T-cell (primary cell): ENCODE data around the gene PEAK1. TPM values are rescaled to one million over a fixed set of nuclear protein-coding genes. Genes with fewer than 3 reads are reported as not detected.

Experiments used
- ATAC-seq, 4 experiments: fragments of 200-7000 bp in 3 of 4; fragments of 150-1000 bp in 1 of 4; cut with Tn5 transposase; replicated peaks in 1 of 4; 1 replicate in 3 of 4; 2 replicates in 1 of 4; pipeline ENCODE4 v1.10.0; 2021; ENCODE audit warnings: moderate library complexity in 3 of 4, mild to moderate bottlenecking in 2 of 4, moderate number of reproducible peaks in 1 of 4
- CTCF ChIA-PET, 2 donors: fragments of 300-600 bp; sonication (Branson Sonifier 250); formaldehyde crosslinking; loops; one replicate each; lab custom pipeline; 2022; ENCODE audit warnings: antibody characterized with exemption in 2 of 2; lab: Charles Lee
- POLR2A ChIA-PET, 2 donors: fragments of 300-600 bp; sonication (Branson Sonifier 250); formaldehyde crosslinking; loops; one replicate each; lab custom pipeline; 2022; ENCODE audit warnings: antibody characterized with exemption in 2 of 2; lab: Charles Lee
- DNase-seq, 35 experiments: peaks; one replicate each; pipeline versions ENCODE4 v3.0.0 to v3.0.0-alpha.2; 2013 to 2023
- H3K27ac ChIP-seq: one replicate; pipeline ENCODE4 v1.5.1; 2013; ENCODE audit warnings: low read length
- H3K27me3 ChIP-seq, 2 experiments: replicated peaks in 1 of 2; 1 replicate in 1 of 2; 2 replicates in 1 of 2; pipeline versions ENCODE4 v1.6.1 to v1.7.0; 2013; ENCODE audit warnings: low read length in 1 of 2, mixed read lengths in 1 of 2; ENCODE audit not compliant: control insufficient read depth in 2 of 2, insufficient read depth in 2 of 2; ENCODE audit errors: extremely low read depth in 1 of 2
- H3K36me3 ChIP-seq, 2 donors: 1 replicate in 1 of 2; 2 replicates in 1 of 2; pipeline versions ENCODE4 v1.6.1 to v1.7.0; 2013; ENCODE audit warnings: low read length in 1 of 2; ENCODE audit not compliant: control insufficient read depth in 2 of 2, insufficient read depth in 1 of 2; ENCODE audit errors: extremely low read depth in 1 of 2
- H3K4me1 ChIP-seq, 2 experiments: 1 replicate in 1 of 2; 2 replicates in 1 of 2; pipeline versions ENCODE4 v1.6.1 to v1.7.0; 2013; ENCODE audit warnings: low read length in 2 of 2, mixed read lengths in 1 of 2; ENCODE audit not compliant: insufficient read depth in 2 of 2, control insufficient read depth in 1 of 2; ENCODE audit errors: extremely low read depth in 1 of 2
- H3K4me3 ChIP-seq, 2 donors: 1 replicate in 1 of 2; 2 replicates in 1 of 2; pipeline versions ENCODE4 v1.5.1 to v1.7.0; 2013; ENCODE audit warnings: mild to moderate bottlenecking in 2 of 2, low read length in 1 of 2, moderate library complexity in 1 of 2; ENCODE audit not compliant: control insufficient read depth in 1 of 2; ENCODE audit errors: extremely low read depth in 1 of 2
- H3K9me3 ChIP-seq: 2 replicates; pipeline ENCODE4 v1.7.0; 2013
- H3K27ac Mint-ChIP-seq, 2 donors: one replicate each; pipeline ENCODE4 v1.8.0; 2020 to 2021; ENCODE audit warnings: mild to moderate bottlenecking in 2 of 2, mixed read lengths in 2 of 2
- H3K27me3 Mint-ChIP-seq, 2 donors: one replicate each; pipeline ENCODE4 v1.8.0; 2021 to 2022; ENCODE audit warnings: mixed read lengths in 2 of 2
- H3K36me3 Mint-ChIP-seq: one replicate; pipeline ENCODE4 v1.8.0; 2021; ENCODE audit warnings: mixed read lengths
- H3K4me1 Mint-ChIP-seq, 3 donors: one replicate each; pipeline ENCODE4 v1.8.0; 2020 to 2022; ENCODE audit warnings: mixed read lengths in 3 of 3, mild to moderate bottlenecking in 1 of 3
- H3K4me3 Mint-ChIP-seq, 3 donors: one replicate each; pipeline ENCODE4 v1.8.0; 2020 to 2022; ENCODE audit warnings: mild to moderate bottlenecking in 3 of 3, mixed read lengths in 3 of 3, moderate library complexity in 3 of 3
- H3K9me3 Mint-ChIP-seq, 3 donors: one replicate each; pipeline ENCODE4 v1.8.0; 2020 to 2022; ENCODE audit warnings: mixed read lengths in 3 of 3
- WGBS: methylation state at CpG from one replicate; pipeline ENCODE4 v1.1.5; 2013; ENCODE audit warnings: missing lambda C conversion rate; ENCODE audit not compliant: insufficient coverage; 5-methylcytosine and 5-hydroxymethylcytosine counted together
- total RNA-seq, 35 experiments: library from RNA in 6 of 35; stranded (reverse) in 6 of 35; fragments of 120-200 nt in 1 of 35; gene quantifications; one replicate each; pipeline versions ENCODE4 v1.2.1 to v1.2.4 and lab custom pipeline; 2013 to 2026

The PEAK1 gene
- total RNA-seq, 5 donors from 2014 or later (not counting 1 experiment from before 2014, with no cell fraction given): 9.4 to 17.7 (median 10.9) TPM

DNA sequence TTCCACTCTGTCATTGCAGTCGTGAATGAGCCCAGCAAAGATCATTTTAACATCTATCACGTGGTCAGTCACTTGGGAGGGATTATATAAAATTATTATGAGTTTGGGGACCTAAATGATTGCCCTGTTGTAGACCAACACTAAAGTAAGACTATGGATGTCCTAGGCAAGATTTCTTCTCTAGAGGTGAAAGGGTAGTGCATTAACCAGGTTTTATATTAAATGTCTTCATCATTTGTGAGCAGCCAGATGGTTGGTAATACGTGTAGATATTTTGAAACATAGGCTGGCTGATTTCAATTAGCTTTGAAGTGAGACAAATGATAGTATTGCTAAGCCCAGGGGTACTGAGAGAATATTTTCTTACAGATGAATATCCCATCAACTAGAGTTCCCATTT lies 198.7 kb downstream of the PEAK1 start:
- POLR2A ChIA-PET: no interaction called here
- DNase-seq: no peak
- peaks cover 8% of the 10 kb centered on the region for H3K36me3 Mint-ChIP-seq

GRCh38 chr15:77219841-77220240 lies 200.1 kb downstream of the PEAK1 start:
- WGBS: 100% methylated on average over 1 of the region's 1 CpG
- H3K4me1 Mint-ChIP-seq: peaks cover 7 to 8% (median 7%) of the 10 kb centered on the region in 3 donors
- POLR2A ChIA-PET: interaction anchor here in 1 of 2 donors (0.6 kb wide), 1 partner anchor 247 kb away, joined by 7 read pairs; no protein-coding TSS in a partner anchor
- ATAC-seq (no peak), DNase-seq (no peak)
- H3K27ac Mint-ChIP-seq: no peak overlapping the region
- H3K4me3 ChIP-seq: no peak overlapping the region
- H3K36me3 ChIP-seq: no peaks in the 10 kb centered on the region
- no peak overlapping the region for H3K4me3 Mint-ChIP-seq
- no peaks in the 10 kb centered on the region for H3K27me3 Mint-ChIP-seq
- no peak overlapping the region for H3K27ac ChIP-seq
- H3K9me3 ChIP-seq: no peaks in the 10 kb centered on the region
- H3K4me1 ChIP-seq: peaks cover 0 to 8% of the 10 kb centered on the region in 2 experiments
- CTCF ChIA-PET: no interaction called here
- no peaks in the 10 kb centered on the region for H3K27me3 ChIP-seq
- H3K36me3 Mint-ChIP-seq: peaks cover 8% of the 10 kb centered on the region
- no peaks in the 10 kb centered on the region for H3K9me3 Mint-ChIP-seq

More for the DNA sequence above, 198.7 kb downstream of the PEAK1 start:
- ATAC-seq: no peak
- Mint-ChIP-seq H3K9me3 (no peaks in the 10 kb centered on the region), H3K4me3 (no peak overlapping the region), H3K27me3 (no peaks in the 10 kb centered on the region), H3K27ac (no peak overlapping the region), H3K4me1 (peaks cover 11 to 14% (median 12%) of the 10 kb centered on the region in 3 donors)
- Histone ChIP-seq H3K27me3 (no peaks in the 10 kb centered on the region), H3K36me3 (no peaks in the 10 kb centered on the region), H3K9me3 (no peaks in the 10 kb centered on the region), H3K4me1 (peaks cover 0 to 14% of the 10 kb centered on the region in 2 experiments), H3K4me3 (no peak overlapping the region), H3K27ac (no peak overlapping the region)
- no CpG with 5 or more reads among the region's 3 CpGs for WGBS
- CTCF ChIA-PET: no interaction called here

GRCh38 chr15:77209221-77209620 lies 210.7 kb downstream of the PEAK1 start:
- Mint-ChIP-seq H3K4me1 (peaks cover 0 to 5% (median 2%) of the 10 kb centered on the region in 3 donors), H3K4me3 (no peak overlapping the region), H3K27ac (no peak overlapping the region), H3K9me3 (no peaks in the 10 kb centered on the region), H3K36me3 (peaks cover 4% of the 10 kb centered on the region), H3K27me3 (no peaks in the 10 kb centered on the region)
- no peaks in the 10 kb centered on the region for H3K9me3 ChIP-seq
- H3K27ac ChIP-seq: no peak overlapping the region
- DNase-seq (no peak), ATAC-seq (no peak)
- no peaks in the 10 kb centered on the region for H3K27me3 ChIP-seq
- no peaks in the 10 kb centered on the region for H3K4me1 ChIP-seq
- H3K4me3 ChIP-seq: no peak overlapping the region
- CTCF ChIA-PET: no interaction called here
- POLR2A ChIA-PET: no interaction called here
- no peaks in the 10 kb centered on the region for H3K36me3 ChIP-seq
- no CpG with 5 or more reads among the region's 2 CpGs for WGBS

DNA sequence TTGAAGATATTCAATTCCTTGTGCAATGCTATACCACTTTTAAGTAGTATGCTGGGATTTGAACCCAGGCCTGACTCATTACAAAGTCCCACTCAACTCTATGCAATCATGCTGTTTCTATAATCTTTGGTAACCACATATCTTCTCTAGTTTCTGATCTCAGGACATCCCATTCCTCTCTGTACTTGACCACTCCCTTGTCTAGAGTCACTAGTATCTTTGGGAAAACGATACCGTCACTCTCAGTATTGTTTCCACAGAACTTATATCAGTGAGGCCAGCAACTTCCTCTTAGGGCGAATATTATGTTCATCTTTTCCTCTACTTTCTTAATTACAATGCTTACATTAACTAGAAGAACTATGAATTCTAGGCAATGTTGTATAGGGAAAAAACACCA lies 211.7 kb downstream of the PEAK1 start:
- Histone ChIP-seq H3K4me1 (no peaks in the 10 kb centered on the region), H3K4me3 (no peak overlapping the region), H3K27me3 (no peaks in the 10 kb centered on the region), H3K36me3 (no peaks in the 10 kb centered on the region), H3K27ac (no peak overlapping the region), H3K9me3 (no peaks in the 10 kb centered on the region)
- ChIA-PET POLR2A (no interaction called here), CTCF (no interaction called here)
- no peak for DNase-seq
- Mint-ChIP-seq H3K4me3 (no peak overlapping the region), H3K27ac (no peak overlapping the region), H3K36me3 (peaks cover 4% of the 10 kb centered on the region), H3K4me1 (peaks cover 0 to 5% (median 2%) of the 10 kb centered on the region in 3 donors), H3K27me3 (no peaks in the 10 kb centered on the region), H3K9me3 (no peaks in the 10 kb centered on the region)
- 88% methylated on average over 2 of the region's 3 CpGs for WGBS
- no peak for ATAC-seq

GRCh38 chr15:77201665-77202064 lies 218.2 kb downstream of the PEAK1 start:
- POLR2A ChIA-PET: no interaction called here
- Mint-ChIP-seq H3K27ac (no peak overlapping the region), H3K4me3 (no peak overlapping the region), H3K36me3 (peaks cover 20% of the 10 kb centered on the region), H3K27me3 (no peaks in the 10 kb centered on the region), H3K9me3 (peaks cover 3 to 14% (median 4%) of the 10 kb centered on the region in 3 donors), H3K4me1 (no peaks in the 10 kb centered on the region)
- ATAC-seq (no peak), DNase-seq (no peak)
- Histone ChIP-seq H3K27ac (no peak overlapping the region), H3K4me1 (no peaks in the 10 kb centered on the region), H3K36me3 (no peaks in the 10 kb centered on the region), H3K27me3 (no peaks in the 10 kb centered on the region), H3K9me3 (peaks cover 4% of the 10 kb centered on the region), H3K4me3 (no peak overlapping the region)
- CTCF ChIA-PET: interaction anchor here in 1 of 2 donors (1.5 kb wide), 1 partner anchor 19 kb away, joined by 4 read pairs; no protein-coding TSS in a partner anchor

- Histone ChIP-seq H3K4me3 (no peak overlapping the region), H3K27ac (no peak overlapping the region), H3K27me3 (no peaks in the 10 kb centered on the region), H3K36me3 (no peaks in the 10 kb centered on the region), H3K9me3 (peaks cover 4% of the 10 kb centered on the region), H3K4me1 (no peaks in the 10 kb centered on the region)
- CTCF ChIA-PET: interaction anchor here in 1 of 2 donors (1.0 kb wide), 1 partner anchor 9 kb away, joined by 3 read pairs; no protein-coding TSS in a partner anchor
- Mint-ChIP-seq H3K4me1 (no peaks in the 10 kb centered on the region), H3K36me3 (peaks cover 23% of the 10 kb centered on the region), H3K27ac (no peak overlapping the region), H3K9me3 (peaks cover 3 to 14% (median 4%) of the 10 kb centered on the region in 3 donors), H3K4me3 (no peak overlapping the region), H3K27me3 (no peaks in the 10 kb centered on the region)
- no peak for ATAC-seq
- DNase-seq: no peak
- POLR2A ChIA-PET: no interaction called here
Observed at GRCh38 chr15:77196381-77196780, 223.5 kb downstream of the PEAK1 start.

DNA sequence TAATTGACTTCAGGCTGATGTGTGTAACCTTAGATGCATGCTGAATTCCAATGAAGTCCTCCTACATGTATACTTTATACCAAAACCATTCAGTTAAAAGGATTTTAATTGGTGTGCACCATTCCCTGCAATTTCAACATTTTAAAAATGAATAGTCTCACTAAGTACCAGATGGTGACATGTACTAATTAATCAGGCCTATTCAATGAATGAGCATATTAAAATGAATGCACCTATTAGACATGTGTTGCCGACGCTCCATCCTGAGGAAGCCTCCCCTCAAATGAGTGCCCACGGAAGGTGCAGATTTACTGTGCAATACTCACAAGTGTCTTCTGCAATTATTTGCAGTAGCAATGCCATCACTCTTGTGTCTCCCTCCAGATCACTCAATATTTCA lies 224.3 kb downstream of the PEAK1 start:
- peaks cover 3 to 14% (median 4%) of the 10 kb centered on the region in 3 donors for H3K9me3 Mint-ChIP-seq
- no peak overlapping the region for H3K27ac ChIP-seq
- peaks cover 4% of the 10 kb centered on the region for H3K9me3 ChIP-seq
- DNase-seq (no peak), ATAC-seq (no peak)
- peaks cover 23% of the 10 kb centered on the region for H3K36me3 Mint-ChIP-seq
- 90% methylated on average over 3 of the region's 3 CpGs for WGBS
- H3K27me3 ChIP-seq: no peaks in the 10 kb centered on the region
- no peak overlapping the region for H3K4me3 Mint-ChIP-seq
- no peak overlapping the region for H3K27ac Mint-ChIP-seq
- no peaks in the 10 kb centered on the region for H3K4me1 Mint-ChIP-seq
- H3K27me3 Mint-ChIP-seq: no peaks in the 10 kb centered on the region
- ChIA-PET POLR2A (no interaction called here), CTCF (interaction anchor here in 1 of 2 donors (1.0 kb wide), 1 partner anchor 8 kb away, joined by 3 read pairs; no protein-coding TSS in a partner anchor)
- H3K36me3 ChIP-seq: no peaks in the 10 kb centered on the region
- no peak overlapping the region for H3K4me3 ChIP-seq
- no peaks in the 10 kb centered on the region for H3K4me1 ChIP-seq
